WTC11 (cell line): ENCODE measurements around the gene MRPS18B. TPM values are rescaled to one million over a fixed set of nuclear protein-coding genes. Genes with fewer than 3 reads are reported as not detected.

Experiments used
- ATAC-seq: fragments of 200-7000 bp; cut with Tn5 transposase; 2 replicates; pipeline ENCODE4 v1.10.0; 2021; ENCODE audit warnings: mild to moderate bottlenecking, moderate library complexity
- CTCF ChIA-PET: fragments of 300-600 bp; sonication (Branson Sonifier 250); formaldehyde crosslinking; loops from one replicate; lab custom pipeline; 2021; ENCODE audit warnings: antibody characterized with exemption; lab: Charles Lee
- POLR2A ChIA-PET: fragments of 350-600 bp; sonication (Branson Sonifier 250); formaldehyde crosslinking; loops from one replicate; lab custom pipeline; 2021; ENCODE audit warnings: antibody characterized with exemption; lab: Charles Lee
- DNase-seq: peaks from one replicate; pipeline ENCODE4 v3.0.0; 2021; ENCODE audit warnings: low spot score
- H3K27ac Mint-ChIP-seq: 2 replicates; pipeline ENCODE4 v1.8.0; 2021; ENCODE audit warnings: mixed read lengths
- H3K27me3 Mint-ChIP-seq: 2 replicates; pipeline ENCODE4 v1.8.0; 2021; ENCODE audit warnings: low read depth, mild to moderate bottlenecking, moderate library complexity, mixed read lengths
- H3K36me3 Mint-ChIP-seq: 2 replicates; pipeline ENCODE4 v1.8.0; 2021; ENCODE audit warnings: mixed read lengths
- H3K4me1 Mint-ChIP-seq: 2 replicates; pipeline ENCODE4 v1.8.0; 2022; ENCODE audit warnings: mixed read lengths
- H3K4me3 Mint-ChIP-seq: 2 replicates; pipeline ENCODE4 v1.8.0; 2021; ENCODE audit warnings: mild to moderate bottlenecking, moderate library complexity, mixed read lengths
- H3K9me3 Mint-ChIP-seq: 2 replicates; pipeline ENCODE4 v1.8.0; 2021; ENCODE audit warnings: mixed read lengths
- ATF2 ChIP-seq: sonication (generic); formaldehyde crosslinking; IDR thresholded peaks from 2 replicates; pipeline ENCODE4 v1.8.1; 2022; ENCODE audit warnings: low read depth, missing genetic modification reagents, borderline replicate concordance
- CBFB ChIP-seq: sonication (generic); formaldehyde crosslinking; IDR thresholded peaks from 2 replicates; pipeline ENCODE4 v1.8.1; 2022; ENCODE audit warnings: mild to moderate bottlenecking, low read depth, missing genetic modification reagents
- CTCF ChIP-seq: fragments of 200-600 bp; IDR thresholded peaks from 2 replicates; pipeline ENCODE4 v1.8.0; 2022; ENCODE audit warnings: antibody characterized with exemption
- E2F1 ChIP-seq: sonication (generic); formaldehyde crosslinking; IDR thresholded peaks from 2 replicates; pipeline ENCODE4 v1.8.0; 2022; ENCODE audit warnings: mild to moderate bottlenecking, missing genetic modification reagents
- GABPB1 ChIP-seq: sonication (generic); formaldehyde crosslinking; IDR thresholded peaks from 2 replicates; pipeline ENCODE4 v1.8.1; 2023; ENCODE audit warnings: mild to moderate bottlenecking, missing genetic modification reagents
- HMGA2 ChIP-seq: fragments of 250-450 bp; sonication (Bioruptor Pico); IDR thresholded peaks from 2 replicates; pipeline ENCODE4 v1.4.0; 2021; ENCODE audit warnings: mild to moderate bottlenecking, moderate library complexity
- MXD4 ChIP-seq: fragments of 250-450 bp; sonication (Bioruptor Pico); IDR thresholded peaks from 2 replicates; pipeline ENCODE4 v1.8.0; 2021; ENCODE audit warnings: mild to moderate bottlenecking, moderate library complexity, borderline replicate concordance
- NFYB ChIP-seq: sonication (generic); formaldehyde crosslinking; conservative IDR thresholded peaks from 2 replicates; pipeline ENCODE4 v1.8.0; 2022; ENCODE audit warnings: low read depth, missing genetic modification reagents
- NR2C2 ChIP-seq: sonication (generic); formaldehyde crosslinking; IDR thresholded peaks from 2 replicates; pipeline ENCODE4 v1.8.0; 2022; ENCODE audit warnings: mild to moderate bottlenecking, missing genetic modification reagents
- RORB ChIP-seq: fragments of 250-450 bp; sonication (Bioruptor Pico); IDR thresholded peaks from 2 replicates; pipeline ENCODE4 v1.9.0; 2021; ENCODE audit warnings: mild to moderate bottlenecking
- SMAD3 ChIP-seq: sonication (generic); formaldehyde crosslinking; IDR thresholded peaks from 2 replicates; pipeline ENCODE4 v1.8.0; 2022; ENCODE audit warnings: missing genetic modification reagents, mild to moderate bottlenecking, borderline replicate concordance
- SOX15 ChIP-seq: fragments of 250-450 bp; sonication (Bioruptor Pico); IDR thresholded peaks from 2 replicates; pipeline ENCODE4 v1.9.0; 2021; ENCODE audit warnings: mild to moderate bottlenecking
- SP1 ChIP-seq: sonication (generic); formaldehyde crosslinking; conservative IDR thresholded peaks from 2 replicates; pipeline ENCODE4 v1.8.1; 2022; ENCODE audit warnings: missing genetic modification reagents
- TEAD4 ChIP-seq: sonication (generic); formaldehyde crosslinking; IDR thresholded peaks from 2 replicates; pipeline ENCODE4 v1.8.0; 2022; ENCODE audit warnings: mild to moderate bottlenecking, missing genetic modification reagents
- ZBTB21 ChIP-seq: sonication (generic); formaldehyde crosslinking; IDR thresholded peaks from 2 replicates; pipeline ENCODE4 v1.8.1; 2023; ENCODE audit warnings: mild to moderate bottlenecking, missing genetic modification reagents, borderline replicate concordance
- ZMAT4 ChIP-seq: fragments of 250-450 bp; sonication (Bioruptor Pico); IDR thresholded peaks from 2 replicates; pipeline ENCODE4 v1.9.0; 2021; ENCODE audit warnings: mild to moderate bottlenecking
- ZNF219 ChIP-seq: sonication (generic); formaldehyde crosslinking; IDR thresholded peaks from 2 replicates; pipeline ENCODE4 v1.8.0; 2023; ENCODE audit warnings: missing genetic modification reagents, mild to moderate bottlenecking, borderline replicate concordance
- ZNF232 ChIP-seq: sonication (generic); formaldehyde crosslinking; IDR thresholded peaks from 2 replicates; pipeline ENCODE4 v1.8.0; 2022; ENCODE audit warnings: mild to moderate bottlenecking, missing genetic modification reagents
- ZNF317 ChIP-seq: sonication (generic); formaldehyde crosslinking; IDR thresholded peaks from 2 replicates; pipeline ENCODE4 v1.8.1; 2023; ENCODE audit warnings: low read depth, mild to moderate bottlenecking, moderate library complexity, missing genetic modification reagents, borderline replicate concordance
- total RNA-seq: library from RNA; stranded (reverse); gene quantifications from 3 replicates; pipeline ENCODE4 v1.2.3, GENCODE V29; 2021
- TF ChIP-seq, protein P1 (sequence below): sonication (generic); formaldehyde crosslinking; conservative IDR thresholded peaks from 2 replicates; pipeline ENCODE4 v1.8.1; 2023; ENCODE audit warnings: mild to moderate bottlenecking, low read depth, missing genetic modification reagents, moderate library complexity
- TF ChIP-seq, protein P2 (sequence below): fragments of 250-450 bp; sonication (Bioruptor Pico); IDR thresholded peaks from 2 replicates; pipeline ENCODE4 v1.9.0; 2021; ENCODE audit warnings: mild to moderate bottlenecking, borderline replicate concordance
- TF ChIP-seq, protein P3 (sequence below): fragments of 250-450 bp; sonication (Bioruptor Pico); conservative IDR thresholded peaks from 2 replicates; pipeline ENCODE4 v1.9.0; 2021; ENCODE audit warnings: mild to moderate bottlenecking

The MRPS18B gene
- total RNA-seq, 1 experiment from 2014 or later: 67.8 TPM

GRCh38 chr6:30616811-30617564 is 652 bp upstream of the MRPS18B start, which contains the start of gene PPP1R10:
Gene PPP1R10, minus strand, starts transcription at chr6:30617243. Its CDS starts 7,299 bp downstream, at chr6:30609944.
- ChIA-PET POLR2A (interaction anchor here (0.6 to 1.0 kb wide), 4 partner anchors 30 to 118 kb away, joined by 3 to 4 read pairs (median 3); partner anchors contain the start of gene ABCF1), CTCF (interaction anchor here (0.6 to 1.9 kb wide), 6 partner anchors 9 to 470 kb away, joined by 3 to 7 read pairs (median 4); partner anchors contain the start of genes ATAT1 and DHX16)
- Mint-ChIP-seq H3K27ac (peak within 1 kb of the TSS; percentile 100), H3K4me1 (peaks cover 35% of the 10 kb centered on the region), H3K36me3 (peaks cover 48% of the 10 kb centered on the region), H3K9me3 (no peaks in the 10 kb centered on the region), H3K4me3 (peak within 1 kb of the TSS; percentile 96), H3K27me3 (no peaks in the 10 kb centered on the region; the same call in 1 of the 2 replicates)
- DNase-seq: peak; percentile 99
- ATAC-seq: peak; percentile 82
- TF ChIP-seq CBFB (CRISPR knock-in tag) (no peak), ZMAT4 (CRISPR knock-in tag) (peak; percentile 96), SMAD3 (CRISPR knock-in tag) (no peak), TEAD4 (CRISPR knock-in tag) (no peak), MXD4 (CRISPR knock-in tag) (no peak), ZNF219 (CRISPR knock-in tag) (no peak), E2F1 (no peak), HMGA2 (CRISPR knock-in tag) (no peak), ZNF232 (CRISPR knock-in tag) (no peak), NR2C2 (no peak), ATF2 (CRISPR knock-in tag) (no peak), ZNF317 (no peak), SOX15 (CRISPR knock-in tag) (0 out of 2 replicates have a peak, but pooled peaks have one; percentile 28), SP1 (CRISPR knock-in tag) (peak; percentile 91), RORB (CRISPR knock-in tag) (peak; percentile 94), GABPB1 (no peak), NFYB (CRISPR knock-in tag) (peak; percentile 72), ZBTB21 (CRISPR knock-in tag) (no peak), CTCF (no peak)
- TF ChIP-seq, protein P1, sequence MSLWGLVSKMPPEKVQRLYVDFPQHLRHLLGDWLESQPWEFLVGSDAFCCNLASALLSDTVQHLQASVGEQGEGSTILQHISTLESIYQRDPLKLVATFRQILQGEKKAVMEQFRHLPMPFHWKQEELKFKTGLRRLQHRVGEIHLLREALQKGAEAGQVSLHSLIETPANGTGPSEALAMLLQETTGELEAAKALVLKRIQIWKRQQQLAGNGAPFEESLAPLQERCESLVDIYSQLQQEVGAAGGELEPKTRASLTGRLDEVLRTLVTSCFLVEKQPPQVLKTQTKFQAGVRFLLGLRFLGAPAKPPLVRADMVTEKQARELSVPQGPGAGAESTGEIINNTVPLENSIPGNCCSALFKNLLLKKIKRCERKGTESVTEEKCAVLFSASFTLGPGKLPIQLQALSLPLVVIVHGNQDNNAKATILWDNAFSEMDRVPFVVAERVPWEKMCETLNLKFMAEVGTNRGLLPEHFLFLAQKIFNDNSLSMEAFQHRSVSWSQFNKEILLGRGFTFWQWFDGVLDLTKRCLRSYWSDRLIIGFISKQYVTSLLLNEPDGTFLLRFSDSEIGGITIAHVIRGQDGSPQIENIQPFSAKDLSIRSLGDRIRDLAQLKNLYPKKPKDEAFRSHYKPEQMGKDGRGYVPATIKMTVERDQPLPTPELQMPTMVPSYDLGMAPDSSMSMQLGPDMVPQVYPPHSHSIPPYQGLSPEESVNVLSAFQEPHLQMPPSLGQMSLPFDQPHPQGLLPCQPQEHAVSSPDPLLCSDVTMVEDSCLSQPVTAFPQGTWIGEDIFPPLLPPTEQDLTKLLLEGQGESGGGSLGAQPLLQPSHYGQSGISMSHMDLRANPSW: no peak
- TF ChIP-seq, protein P2, sequence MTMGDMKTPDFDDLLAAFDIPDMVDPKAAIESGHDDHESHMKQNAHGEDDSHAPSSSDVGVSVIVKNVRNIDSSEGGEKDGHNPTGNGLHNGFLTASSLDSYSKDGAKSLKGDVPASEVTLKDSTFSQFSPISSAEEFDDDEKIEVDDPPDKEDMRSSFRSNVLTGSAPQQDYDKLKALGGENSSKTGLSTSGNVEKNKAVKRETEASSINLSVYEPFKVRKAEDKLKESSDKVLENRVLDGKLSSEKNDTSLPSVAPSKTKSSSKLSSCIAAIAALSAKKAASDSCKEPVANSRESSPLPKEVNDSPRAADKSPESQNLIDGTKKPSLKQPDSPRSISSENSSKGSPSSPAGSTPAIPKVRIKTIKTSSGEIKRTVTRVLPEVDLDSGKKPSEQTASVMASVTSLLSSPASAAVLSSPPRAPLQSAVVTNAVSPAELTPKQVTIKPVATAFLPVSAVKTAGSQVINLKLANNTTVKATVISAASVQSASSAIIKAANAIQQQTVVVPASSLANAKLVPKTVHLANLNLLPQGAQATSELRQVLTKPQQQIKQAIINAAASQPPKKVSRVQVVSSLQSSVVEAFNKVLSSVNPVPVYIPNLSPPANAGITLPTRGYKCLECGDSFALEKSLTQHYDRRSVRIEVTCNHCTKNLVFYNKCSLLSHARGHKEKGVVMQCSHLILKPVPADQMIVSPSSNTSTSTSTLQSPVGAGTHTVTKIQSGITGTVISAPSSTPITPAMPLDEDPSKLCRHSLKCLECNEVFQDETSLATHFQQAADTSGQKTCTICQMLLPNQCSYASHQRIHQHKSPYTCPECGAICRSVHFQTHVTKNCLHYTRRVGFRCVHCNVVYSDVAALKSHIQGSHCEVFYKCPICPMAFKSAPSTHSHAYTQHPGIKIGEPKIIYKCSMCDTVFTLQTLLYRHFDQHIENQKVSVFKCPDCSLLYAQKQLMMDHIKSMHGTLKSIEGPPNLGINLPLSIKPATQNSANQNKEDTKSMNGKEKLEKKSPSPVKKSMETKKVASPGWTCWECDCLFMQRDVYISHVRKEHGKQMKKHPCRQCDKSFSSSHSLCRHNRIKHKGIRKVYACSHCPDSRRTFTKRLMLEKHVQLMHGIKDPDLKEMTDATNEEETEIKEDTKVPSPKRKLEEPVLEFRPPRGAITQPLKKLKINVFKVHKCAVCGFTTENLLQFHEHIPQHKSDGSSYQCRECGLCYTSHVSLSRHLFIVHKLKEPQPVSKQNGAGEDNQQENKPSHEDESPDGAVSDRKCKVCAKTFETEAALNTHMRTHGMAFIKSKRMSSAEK (CRISPR knock-in tag): peak; percentile 90; the same call in 1 of the 2 replicates
- TF ChIP-seq, protein P3, sequence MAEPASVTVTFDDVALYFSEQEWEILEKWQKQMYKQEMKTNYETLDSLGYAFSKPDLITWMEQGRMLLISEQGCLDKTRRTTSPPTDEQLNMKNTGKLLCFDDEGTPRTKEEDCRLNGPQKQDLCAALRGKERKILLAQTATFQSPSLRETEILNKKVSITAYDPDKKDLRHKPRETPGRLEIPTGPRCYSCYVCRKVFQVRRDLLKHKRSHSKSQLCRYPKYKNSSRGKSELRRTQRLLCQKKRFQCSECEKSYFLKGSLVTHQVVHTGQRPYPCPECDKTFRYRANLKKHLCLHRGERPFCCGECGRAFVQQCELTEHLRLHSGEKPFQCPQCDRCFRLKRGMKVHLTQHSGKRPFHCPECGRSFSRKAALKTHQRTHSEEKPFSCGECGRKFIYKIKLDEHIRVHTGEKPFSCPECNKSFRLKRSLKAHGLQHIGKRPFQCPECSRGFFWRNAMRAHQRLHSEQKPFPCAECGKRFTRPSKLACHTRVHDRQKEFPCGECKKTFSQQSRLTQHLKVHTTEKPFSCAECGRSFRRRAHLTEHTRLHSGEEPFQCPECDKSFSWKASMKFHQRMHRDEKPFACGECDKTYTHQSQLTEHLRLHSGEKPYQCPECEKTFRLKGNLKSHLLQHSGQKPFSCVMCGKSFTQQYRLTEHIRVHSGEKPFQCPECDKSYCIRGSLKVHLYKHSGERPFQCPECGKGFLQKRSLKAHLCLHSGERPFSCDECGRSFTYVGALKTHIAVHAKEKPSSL: peak; percentile 93
